Measurements from ENCODE around the gene REX1BD. TPM values are rescaled to one million over a fixed set of nuclear protein-coding genes. Genes with fewer than 3 reads are reported as not detected.

REX1BD gene
- total and polyA plus RNA-seq, 2 of the 4 experiments (the other 2 are of a cell fraction) = 14.2 to 44.6 TPM

GRCh38 chr19:18557411-18558201 is 31.0 kb upstream of the REX1BD start, which contains the start of gene KXD1 (continued):
- TF ChIP-seq CEBPB (IDR thresholded peaks at IDR 0.05; ENCODE audit: low read depth, low read length) (peak; percentile 29), BHLHE40 (IDR thresholded peaks at IDR 0.05; ENCODE audit: low read depth, low read length) (peak; percentile 60), CHD1 (IDR thresholded peaks at IDR 0.05; ENCODE audit: low read depth, low read length) (no peak)

DNA sequence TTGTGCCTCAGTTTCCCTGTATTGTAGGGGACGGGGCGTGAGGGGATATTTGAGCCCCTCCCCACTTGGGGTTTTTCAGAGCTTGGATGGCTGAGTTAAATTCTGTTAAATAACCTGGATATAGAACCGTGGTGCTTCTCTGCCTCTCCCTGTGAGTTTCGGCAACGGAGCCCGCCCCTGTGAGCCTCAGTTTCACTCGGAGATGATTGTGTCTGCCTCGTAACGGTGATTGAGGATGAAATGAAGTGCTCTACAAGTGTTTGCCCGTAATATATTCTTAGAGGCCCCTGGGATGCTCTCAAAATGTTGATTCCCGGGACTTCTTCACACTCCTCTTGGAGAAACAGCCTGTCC is 30.4 kb upstream of the REX1BD start:
- dilution Hi-C loops (cut with HindIII; ENCODE audit: low sequenced_read_pairs, unreplicated experiment) (no loop called here), intact Hi-C loops (cut with micrococcal nuclease) (loop anchor here (5.0 kb wide), 1 partner anchor 106 kb away; no protein-coding TSS in a partner anchor)
- peak overlapping the region; percentile 88 for H4K91ac ChIP-seq (ENCODE audit: insufficient read depth, low read depth, low read length)
- TF ChIP-seq, protein P1, sequence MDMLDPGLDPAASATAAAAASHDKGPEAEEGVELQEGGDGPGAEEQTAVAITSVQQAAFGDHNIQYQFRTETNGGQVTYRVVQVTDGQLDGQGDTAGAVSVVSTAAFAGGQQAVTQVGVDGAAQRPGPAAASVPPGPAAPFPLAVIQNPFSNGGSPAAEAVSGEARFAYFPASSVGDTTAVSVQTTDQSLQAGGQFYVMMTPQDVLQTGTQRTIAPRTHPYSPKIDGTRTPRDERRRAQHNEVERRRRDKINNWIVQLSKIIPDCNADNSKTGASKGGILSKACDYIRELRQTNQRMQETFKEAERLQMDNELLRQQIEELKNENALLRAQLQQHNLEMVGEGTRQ (IDR thresholded peaks at IDR 0.05; ENCODE audit: low read depth, low read length) = no peak
- no peak for TF ChIP-seq CEBPB (IDR thresholded peaks at IDR 0.05; ENCODE audit: low read depth, low read length)
- no peak for TF ChIP-seq SMC3 (IDR thresholded peaks at IDR 0.05; ENCODE audit: low read depth, low read length)
- no peak for TF ChIP-seq MAZ (IDR thresholded peaks at IDR 0.05; ENCODE audit: borderline replicate concordance, low read depth, low read length)
- TF ChIP-seq RAD21 (IDR thresholded peaks at IDR 0.05; ENCODE audit: low read length) = no peak
- TF ChIP-seq RCOR1 (IDR thresholded peaks at IDR 0.05; ENCODE audit: insufficient replicate concordance, low read length) = no peak
- no peak for TF ChIP-seq FOS (IDR thresholded peaks at IDR 0.05; ENCODE audit: low read depth, low read length)
- TF ChIP-seq RFX5 (IDR thresholded peaks at IDR 0.05; ENCODE audit: low read depth, low read length) = no peak
- no peak for TF ChIP-seq POLR2A (IDR thresholded peaks at IDR 0.05; ENCODE audit: low read depth, low read length)
- TF ChIP-seq, protein P2, sequence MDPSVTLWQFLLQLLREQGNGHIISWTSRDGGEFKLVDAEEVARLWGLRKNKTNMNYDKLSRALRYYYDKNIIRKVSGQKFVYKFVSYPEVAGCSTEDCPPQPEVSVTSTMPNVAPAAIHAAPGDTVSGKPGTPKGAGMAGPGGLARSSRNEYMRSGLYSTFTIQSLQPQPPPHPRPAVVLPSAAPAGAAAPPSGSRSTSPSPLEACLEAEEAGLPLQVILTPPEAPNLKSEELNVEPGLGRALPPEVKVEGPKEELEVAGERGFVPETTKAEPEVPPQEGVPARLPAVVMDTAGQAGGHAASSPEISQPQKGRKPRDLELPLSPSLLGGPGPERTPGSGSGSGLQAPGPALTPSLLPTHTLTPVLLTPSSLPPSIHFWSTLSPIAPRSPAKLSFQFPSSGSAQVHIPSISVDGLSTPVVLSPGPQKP (IDR thresholded peaks at IDR 0.05; ENCODE audit: borderline replicate concordance, low read depth, low read length) = no peak
- no peak for TF ChIP-seq NFE2L2 (IDR thresholded peaks at IDR 0.05; ENCODE audit: low read depth, low read length)
- no peak for TF ChIP-seq CHD1 (IDR thresholded peaks at IDR 0.05; ENCODE audit: low read depth, low read length)
- no peak for TF ChIP-seq MXI1 (IDR thresholded peaks at IDR 0.05; ENCODE audit: borderline replicate concordance, low read depth, low read length)

More for the DNA sequence above, 30.4 kb upstream of the REX1BD start:
- peak overlapping the region; percentile 96 for H2AFZ ChIP-seq (replicated peaks; ENCODE audit: low read length, poor library complexity)
- peak overlapping the region; percentile 83 for H3K56ac ChIP-seq (ENCODE audit: extremely low read depth, insufficient read depth, low read length)
- H3K18ac ChIP-seq (ENCODE audit: low read depth, low read length) = peak overlapping the region; percentile 7; the same call in 1 of the 2 replicates
- H3K4ac ChIP-seq (ENCODE audit: low read depth, low read length) = peak overlapping the region; percentile 91
- H2BK15ac ChIP-seq (ENCODE audit: low read depth, low read length) = no peak overlapping the region
- no peaks in the 10 kb centered on the region for H4K20me1 ChIP-seq (ENCODE audit: insufficient read depth, low read length)
- 0 out of 2 replicates have a peak, but pooled peaks cover 2% of the 10 kb centered on the region for H3K9me1 ChIP-seq (ENCODE audit: insufficient read depth, low read length)
- H3K27me3 ChIP-seq (ENCODE audit: control insufficient read depth, insufficient read depth, low read length) = no peaks in the 10 kb centered on the region
- ChIA-PET POLR2A (ENCODE audit: unreplicated experiment) (interaction anchor here (0.6 to 1.0 kb wide), 4 partner anchors 18 to 981 kb away, joined by 3 to 16 read pairs (median 4); no protein-coding TSS in a partner anchor), CTCF (interaction anchor here (1.1 kb wide), 2 partner anchors 30 to 38 kb away, joined by 3 to 4 read pairs; partner anchors contain the start of gene REX1BD)
- whole genome bisulfite sequencing, 2 experiments (ENCODE audit: extremely low coverage in 2 of 2, insufficient read length in 1 of 2) = 0% methylated on average over 1 of the region's 11 CpGs; no CpG with 5 or more reads in 1 of the 2 experiments
- H3K36me3 ChIP-seq (ENCODE audit: control insufficient read depth, insufficient read depth, low read length) = peaks cover 12% of the 10 kb centered on the region
- peak overlapping the region; percentile 81 for H3K9ac ChIP-seq (ENCODE audit: low read depth, low read length)
- H3K4me2 ChIP-seq (ENCODE audit: low read depth, low read length) = peak overlapping the region; percentile 80
- H2AK9ac ChIP-seq (replicated peaks; ENCODE audit: low read depth, low read length, poor library complexity) = peak overlapping the region; percentile 100
- DNase-seq (no peak), ATAC-seq (ENCODE audit: low read depth) (peak; percentile 3; the same call in 1 of the 2 replicates)
- 0 out of 2 replicates have a peak, but pooled peaks cover 2% of the 10 kb centered on the region for H3K4me1 ChIP-seq (ENCODE audit: control insufficient read depth, insufficient read depth, low read length)
- peak overlapping the region; percentile 90 for H2AK5ac ChIP-seq (ENCODE audit: low read depth, low read length)
- H2BK120ac ChIP-seq (ENCODE audit: low read depth, low read length) = peak overlapping the region; percentile 16; the same call in 1 of the 2 replicates
- peak overlapping the region; percentile 76 for H3K4me3 ChIP-seq (ENCODE audit: insufficient read depth, low read depth, low read length)
- H4K8ac ChIP-seq (ENCODE audit: low read depth in 2 of 2, low read length in 2 of 2) = peak overlapping the region; percentile 85 to 97
- H3K79me1 ChIP-seq (ENCODE audit: low read depth in 1 of 2, low read length in 2 of 2) = peaks cover 18 to 39% of the 10 kb centered on the region in 2 experiments
- H3K27ac ChIP-seq (ENCODE audit: insufficient read depth, low read length) = peak overlapping the region; percentile 65
- no TSS peak for BruUV-seq (replicated peaks)
- no peak overlapping the region for H2BK20ac ChIP-seq (ENCODE audit: low read depth, low read length)
- in situ Hi-C loops (cut with MboI; ENCODE audit: low sequenced_read_pairs) = no loop called here
- peak overlapping the region; percentile 56 for H4K5ac ChIP-seq (ENCODE audit: low read depth, low read length)
- H3K14ac ChIP-seq (replicated peaks; ENCODE audit: low read depth, low read length) = peak overlapping the region; percentile 90
- H3K23ac ChIP-seq (ENCODE audit: low read depth, low read length) = peak overlapping the region; percentile 90
- H3K9me3 ChIP-seq (ENCODE audit: control insufficient read depth, insufficient read depth, low read length) = no peaks in the 10 kb centered on the region
- peak overlapping the region; percentile 36 for H2BK5ac ChIP-seq (ENCODE audit: low read depth, low read length, poor library complexity, severe bottlenecking)

All from IMR-90 (cell line).